A549 (cell line): ENCODE measurements around the gene ROR1. TPM values are rescaled to one million over a fixed set of nuclear protein-coding genes. Genes with fewer than 3 reads are reported as not detected.

Source experiments
- ATAC-seq, 2 experiments: fragments of 200-7000 bp in 1 of 2; fragments of >200 bp in 1 of 2; cut with Nextera tagmentation in 1 of 2; cut with Tn5 transposase in 1 of 2; 3 replicates each; pipeline versions ENCODE4 v1.8.0 to v1.9.1; 2018 to 2020; ENCODE audit warnings: mild to moderate bottlenecking in 1 of 2, moderate library complexity in 1 of 2
- CTCF ChIA-PET: fragments of 300-600 bp; sonication (Branson Sonifier 250); formaldehyde crosslinking; extraction: SDS; loops from one replicate; lab custom pipeline; 2021; ENCODE audit warnings: antibody characterized with exemption, inconsistent platforms; lab: Yijun Ruan, JAX
- POLR2A ChIA-PET: fragments of 350-600 bp; formaldehyde crosslinking; extraction: SDS; loops from one replicate; lab custom pipeline; 2021; ENCODE audit warnings: antibody characterized with exemption, inconsistent platforms; lab: Yijun Ruan, JAX
- DNase-seq, 2 experiments: peaks; one replicate each; pipeline versions ENCODE4 v3.0.0 to v3.0.0-alpha.2; 2011 to 2016; ENCODE audit warnings: low read depth in 1 of 2, low spot score in 1 of 2
- FAIRE-seq: peaks from 2 replicates; lab custom pipeline; 2011; peaks lifted over from hg19 to GRCh38; lab: Jason Lieb, UNC
- H3K27ac ChIP-seq, 2 experiments: fragments of >200 bp; sonication (Bioruptor Twin); formaldehyde crosslinking; 3 replicates each; pipeline ENCODE4 v1.5.1; 2016 to 2017
- H3K4me1 ChIP-seq: fragments of >200 bp; sonication (Bioruptor Twin); formaldehyde crosslinking; 3 replicates; pipeline ENCODE4 v1.6.1; 2016
- H3K4me2 ChIP-seq: fragments of >200 bp; sonication (Bioruptor Twin); formaldehyde crosslinking; 3 replicates; pipeline ENCODE4 v1.6.1; 2016
- H3K4me3 ChIP-seq: fragments of >200 bp; sonication (Bioruptor Twin); formaldehyde crosslinking; 3 replicates; pipeline ENCODE4 v1.5.1; 2016
- H3K9me3 ChIP-seq: fragments of >200 bp; sonication (Bioruptor Twin); formaldehyde crosslinking; 3 replicates; pipeline ENCODE4 v1.6.1; 2016
- CBX8 ChIP-seq: fragments of 200-600 bp; sonication (generic); IDR thresholded peaks from 2 replicates; pipeline ENCODE4 v1.6.1; 2016
- CHD2 ChIP-seq: fragments of 150-350 bp; IDR thresholded peaks from 2 replicates; pipeline ENCODE4 v1.6.1; 2014; ENCODE audit warnings: low read length; ENCODE audit not compliant: partially characterized antibody
- EHMT2 ChIP-seq: fragments of 200-600 bp; sonication (generic); IDR thresholded peaks from 2 replicates; pipeline ENCODE4 v1.6.1; 2016; ENCODE audit warnings: antibody characterized with exemption, low read depth, mild to moderate bottlenecking, moderate library complexity
- FOXS1 ChIP-seq: fragments of 250-450 bp; sonication (Bioruptor Pico); IDR thresholded peaks from 2 replicates; pipeline ENCODE4 v1.5.0; 2020; ENCODE audit warnings: mild to moderate bottlenecking, moderate library complexity
- HOXB13 ChIP-seq: fragments of 250-450 bp; sonication (Bioruptor Pico); IDR thresholded peaks from 2 replicates; pipeline ENCODE4 v1.5.0; 2020; ENCODE audit warnings: low read depth, mild to moderate bottlenecking, moderate library complexity
- HOXB5 ChIP-seq: fragments of 250-450 bp; sonication (Bioruptor Pico); IDR thresholded peaks from 2 replicates; pipeline ENCODE4 v1.5.0; 2020; ENCODE audit warnings: mild to moderate bottlenecking, moderate library complexity
- JUN ChIP-seq, 2 experiments: fragments of >200 bp; sonication (Bioruptor Twin); formaldehyde crosslinking; IDR thresholded peaks; 2 replicates in 1 of 2; 3 replicates in 1 of 2; pipeline ENCODE4 v1.6.1; 2016 to 2017
- MAFK ChIP-seq: fragments of 450-650 bp; IDR thresholded peaks from 2 replicates; pipeline ENCODE4 v1.6.1; 2014; ENCODE audit not compliant: partially characterized antibody
- MAZ ChIP-seq: fragments of 150-350 bp; IDR thresholded peaks from 2 replicates; pipeline ENCODE4 v1.6.1; 2014; ENCODE audit warnings: antibody characterized with exemption, low read depth, low read length, borderline replicate concordance
- NFE2L2 ChIP-seq: fragments of 150-350 bp; conservative IDR thresholded peaks from 2 replicates; pipeline ENCODE4 v1.6.1; 2014; ENCODE audit warnings: low read length
- NPAS2 ChIP-seq: fragments of 250-450 bp; sonication (Bioruptor Pico); IDR thresholded peaks from 2 replicates; pipeline ENCODE4 v1.8.0; 2022; ENCODE audit warnings: mild to moderate bottlenecking, moderate library complexity, borderline replicate concordance
- POLR2A ChIP-seq: IDR thresholded peaks from 2 replicates; pipeline ENCODE4 v1.6.1; 2012; ENCODE audit warnings: mild to moderate bottlenecking, low read length
- RARB ChIP-seq: fragments of 250-450 bp; sonication (Bioruptor Pico); IDR thresholded peaks from 2 replicates; pipeline ENCODE4 v1.8.0; 2021; ENCODE audit warnings: mild to moderate bottlenecking, moderate library complexity
- RNF2 ChIP-seq: fragments of 200-600 bp; sonication (generic); IDR thresholded peaks from 2 replicates; pipeline ENCODE4 v1.6.1; 2016; ENCODE audit warnings: low read depth, mild to moderate bottlenecking, antibody characterized with exemption, moderate library complexity, borderline replicate concordance
- SMC3 ChIP-seq: fragments of >200 bp; sonication (Bioruptor Twin); formaldehyde crosslinking; IDR thresholded peaks from 3 replicates; pipeline ENCODE4 v1.6.1; 2018; ENCODE audit warnings: inconsistent platforms
- SREBF2 ChIP-seq: fragments of 450-650 bp; IDR thresholded peaks from 2 replicates; pipeline ENCODE4 v1.6.1; 2014; ENCODE audit warnings: mild to moderate bottlenecking, moderate library complexity
- ZFP36 ChIP-seq: fragments of 450-650 bp; IDR thresholded peaks from 2 replicates; pipeline ENCODE4 v1.6.1; 2014; ENCODE audit warnings: borderline replicate concordance; ENCODE audit not compliant: partially characterized antibody
- WGBS: methylation state at CpG from one replicate; pipeline ENCODE4 v1.1.6; 2017; ENCODE audit errors: missing lambda C conversion rate; 5-methylcytosine and 5-hydroxymethylcytosine counted together
- polyA plus RNA-seq, 4 experiments: library from polyadenylated mRNA; depleted of rRNA in 3 of 4; stranded (reverse); fragments of >200 nt; fragmentation: RNase III in 1 of 4; extraction: RNeasy Plus Mini Kit Qiagen cat#74134 plus additional on column Dnase treatment in 1 of 4; gene quantifications; 2 replicates in 3 of 4; 3 replicates in 1 of 4; pipeline ENCODE4 v1.2.3, GENCODE V29; 2011 to 2017
- TF ChIP-seq, protein P1 (sequence below): IDR thresholded peaks from 2 replicates; pipeline ENCODE4 v1.6.1; 2012
- TF ChIP-seq, protein P2 (sequence below): fragments of 200-600 bp; sonication (generic); IDR thresholded peaks from 2 replicates; pipeline ENCODE4 v1.6.1; 2016; ENCODE audit warnings: antibody characterized with exemption, mild to moderate bottlenecking, moderate library complexity

ROR1 gene
- polyA plus RNA-seq, 2 of the 4 experiments (the other 2 are of a cell fraction), result 6.5 to 19.0 TPM

DNA sequence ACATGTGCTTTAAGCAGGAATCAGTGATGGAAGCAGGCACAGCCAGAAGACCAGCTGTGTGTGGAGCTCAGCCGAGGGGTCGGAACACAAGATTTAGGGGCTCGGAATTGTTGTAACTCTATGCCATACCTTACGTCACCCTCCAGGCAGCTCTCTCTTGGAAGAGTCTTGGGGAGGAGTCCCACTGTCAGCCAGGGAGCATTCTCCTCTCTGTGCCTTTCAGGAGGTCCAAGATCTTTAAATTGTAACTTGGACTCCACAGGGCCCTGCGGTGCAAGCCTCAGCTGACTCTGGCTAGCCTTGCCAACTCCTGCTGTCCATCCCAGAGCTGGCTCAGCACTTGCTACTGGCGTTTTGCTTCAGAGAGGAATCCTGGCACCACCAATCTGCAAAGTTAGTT is 26.4 kb upstream of the ROR1 start:
- FAIRE-seq (no peak), DNase-seq (no peak), ATAC-seq (no peak)
- Histone ChIP-seq H3K9me3 (no peaks in the 10 kb centered on the region), H3K4me1 (peaks cover 10% of the 10 kb centered on the region; the same call in 1 of the 3 replicates), H3K4me2 (no peak overlapping the region), H3K27ac (peak overlapping the region in 1 of 2 experiments; percentile 77; a peak in 2 of 6 replicates), H3K4me3 (no peak overlapping the region)
- WGBS, result 88% methylated on average over 6 of the region's 6 CpGs
- CTCF ChIA-PET, result interaction anchor here (1.5 kb wide), 1 partner anchor 26 kb away, joined by 8 read pairs; the partner anchor contains the start of gene ROR1
- no peak for TF ChIP-seq RNF2
- TF ChIP-seq MAZ, result no peak
- TF ChIP-seq POLR2A, result no peak
- TF ChIP-seq HOXB13, result no peak
- TF ChIP-seq NPAS2, result no peak
- TF ChIP-seq, protein P1, sequence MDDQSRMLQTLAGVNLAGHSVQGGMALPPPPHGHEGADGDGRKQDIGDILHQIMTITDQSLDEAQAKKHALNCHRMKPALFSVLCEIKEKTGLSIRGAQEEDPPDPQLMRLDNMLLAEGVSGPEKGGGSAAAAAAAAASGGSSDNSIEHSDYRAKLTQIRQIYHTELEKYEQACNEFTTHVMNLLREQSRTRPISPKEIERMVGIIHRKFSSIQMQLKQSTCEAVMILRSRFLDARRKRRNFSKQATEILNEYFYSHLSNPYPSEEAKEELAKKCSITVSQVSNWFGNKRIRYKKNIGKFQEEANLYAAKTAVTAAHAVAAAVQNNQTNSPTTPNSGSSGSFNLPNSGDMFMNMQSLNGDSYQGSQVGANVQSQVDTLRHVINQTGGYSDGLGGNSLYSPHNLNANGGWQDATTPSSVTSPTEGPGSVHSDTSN, result no peak
- no peak for TF ChIP-seq SREBF2
- POLR2A ChIA-PET, result no interaction called here

DNA sequence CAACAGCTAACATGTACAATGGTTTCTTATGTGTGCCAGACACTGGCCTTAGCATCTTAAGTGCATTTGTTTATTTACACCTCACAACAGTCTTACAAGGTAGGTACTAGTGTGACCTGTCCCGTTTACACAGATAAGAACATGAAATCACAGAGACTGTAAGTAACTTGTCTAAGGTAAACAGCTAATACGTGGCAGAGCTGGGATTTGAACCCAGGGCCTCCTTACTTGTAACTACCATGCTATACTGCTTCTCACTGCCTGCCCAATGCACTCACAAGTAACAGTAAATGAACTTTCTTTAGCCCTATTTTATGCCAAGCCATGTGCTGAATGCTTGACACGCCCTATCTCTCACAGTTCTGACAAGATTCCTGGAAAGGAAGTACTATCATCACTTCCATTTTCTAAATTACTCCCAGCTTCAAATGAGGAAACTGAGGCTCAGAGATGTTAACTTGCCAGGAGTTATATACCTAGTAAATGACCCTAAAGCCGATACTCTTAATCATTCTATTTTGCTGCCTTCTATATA is 25.7 kb upstream of the ROR1 start:
- POLR2A ChIA-PET, result no interaction called here
- H3K27ac ChIP-seq, result 0 out of 6 replicates have a peak overlapping the region, but pooled peaks of 1 of the 2 experiments have one; percentile 77
- peaks cover 10% of the 10 kb centered on the region; the same call in 1 of the 3 replicates for H3K4me1 ChIP-seq
- no peak overlapping the region for H3K4me2 ChIP-seq
- no peak for ATAC-seq
- H3K4me3 ChIP-seq, result no peak overlapping the region
- FAIRE-seq, result no peak
- DNase-seq, result no peak
- TF ChIP-seq NFE2L2, result no peak
- no peak for TF ChIP-seq SREBF2
- TF ChIP-seq CHD2, result no peak
- TF ChIP-seq MAFK, result no peak
- no peak for TF ChIP-seq JUN (IDR thresholded peaks at IDR 0.05)
- TF ChIP-seq RNF2, result no peak
- whole genome bisulfite sequencing, result 75% methylated on average over 4 of the region's 4 CpGs
- H3K9me3 ChIP-seq, result no peaks in the 10 kb centered on the region
- CTCF ChIA-PET, result interaction anchor here (1.0 to 1.5 kb wide), 3 partner anchors 17 to 74 kb away, joined by 3 to 5 read pairs (median 5); no protein-coding TSS in a partner anchor

DNA sequence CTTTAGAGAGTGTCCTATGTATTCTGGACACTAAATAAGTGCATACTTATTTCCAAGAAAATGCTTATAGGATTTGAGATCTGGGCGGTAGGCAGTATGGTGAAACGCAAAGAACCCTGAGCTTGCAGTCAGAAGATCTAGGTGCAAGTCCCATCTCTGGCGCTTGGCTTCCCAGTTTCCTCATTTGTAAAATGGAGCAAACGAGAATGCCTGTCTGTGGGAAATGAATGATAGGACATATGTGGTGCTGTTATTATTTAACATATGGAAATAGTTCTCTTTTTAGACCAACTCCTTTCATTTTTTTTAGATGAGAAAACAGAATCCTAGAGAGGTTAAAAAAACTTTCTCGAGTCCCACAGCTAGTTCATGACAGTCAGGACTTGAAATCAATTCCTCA is 25.2 kb upstream of the ROR1 start:
- H3K4me2 ChIP-seq, result no peak overlapping the region
- no peak overlapping the region for H3K4me3 ChIP-seq
- no peak for FAIRE-seq
- TF ChIP-seq CBX8, result no peak
- TF ChIP-seq, protein P2, sequence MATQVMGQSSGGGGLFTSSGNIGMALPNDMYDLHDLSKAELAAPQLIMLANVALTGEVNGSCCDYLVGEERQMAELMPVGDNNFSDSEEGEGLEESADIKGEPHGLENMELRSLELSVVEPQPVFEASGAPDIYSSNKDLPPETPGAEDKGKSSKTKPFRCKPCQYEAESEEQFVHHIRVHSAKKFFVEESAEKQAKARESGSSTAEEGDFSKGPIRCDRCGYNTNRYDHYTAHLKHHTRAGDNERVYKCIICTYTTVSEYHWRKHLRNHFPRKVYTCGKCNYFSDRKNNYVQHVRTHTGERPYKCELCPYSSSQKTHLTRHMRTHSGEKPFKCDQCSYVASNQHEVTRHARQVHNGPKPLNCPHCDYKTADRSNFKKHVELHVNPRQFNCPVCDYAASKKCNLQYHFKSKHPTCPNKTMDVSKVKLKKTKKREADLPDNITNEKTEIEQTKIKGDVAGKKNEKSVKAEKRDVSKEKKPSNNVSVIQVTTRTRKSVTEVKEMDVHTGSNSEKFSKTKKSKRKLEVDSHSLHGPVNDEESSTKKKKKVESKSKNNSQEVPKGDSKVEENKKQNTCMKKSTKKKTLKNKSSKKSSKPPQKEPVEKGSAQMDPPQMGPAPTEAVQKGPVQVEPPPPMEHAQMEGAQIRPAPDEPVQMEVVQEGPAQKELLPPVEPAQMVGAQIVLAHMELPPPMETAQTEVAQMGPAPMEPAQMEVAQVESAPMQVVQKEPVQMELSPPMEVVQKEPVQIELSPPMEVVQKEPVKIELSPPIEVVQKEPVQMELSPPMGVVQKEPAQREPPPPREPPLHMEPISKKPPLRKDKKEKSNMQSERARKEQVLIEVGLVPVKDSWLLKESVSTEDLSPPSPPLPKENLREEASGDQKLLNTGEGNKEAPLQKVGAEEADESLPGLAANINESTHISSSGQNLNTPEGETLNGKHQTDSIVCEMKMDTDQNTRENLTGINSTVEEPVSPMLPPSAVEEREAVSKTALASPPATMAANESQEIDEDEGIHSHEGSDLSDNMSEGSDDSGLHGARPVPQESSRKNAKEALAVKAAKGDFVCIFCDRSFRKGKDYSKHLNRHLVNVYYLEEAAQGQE, result no peak
- TF ChIP-seq SMC3, result no peak
- no peak for TF ChIP-seq EHMT2
- TF ChIP-seq RARB (CRISPR knock-in tag), result no peak
- no peak for TF ChIP-seq HOXB5 (CRISPR knock-in tag)
- no peak for TF ChIP-seq FOXS1 (CRISPR knock-in tag)
- TF ChIP-seq ZFP36, result no peak
- no peak for ATAC-seq
- WGBS, result 88% methylated on average over 5 of the region's 5 CpGs
- H3K9me3 ChIP-seq, result no peaks in the 10 kb centered on the region
- DNase-seq, result no peak
- ChIA-PET CTCF (interaction anchor here (1.0 to 1.5 kb wide), 3 partner anchors 17 to 74 kb away, joined by 3 to 5 read pairs (median 5); no protein-coding TSS in a partner anchor), POLR2A (no interaction called here)
- no peak overlapping the region for H3K27ac ChIP-seq
- H3K4me1 ChIP-seq, result peaks cover 10% of the 10 kb centered on the region; the same call in 1 of the 3 replicates
